CD4-positive, alpha-beta memory T cell (primary cell): ENCODE data around the gene LIN7A. TPM values are rescaled to one million over a fixed set of nuclear protein-coding genes. Genes with fewer than 3 reads are reported as not detected.

Experiments
- CTCF ChIA-PET: fragments of 350-600 bp; sonication (Branson Sonifier 250); formaldehyde crosslinking; loops from one replicate; lab custom pipeline; 2021; ENCODE audit warnings: inconsistent platforms; ENCODE audit not compliant: partially characterized antibody; lab: Charles Lee
- POLR2A ChIA-PET: fragments of 350-600 bp; sonication (Branson Sonifier 250); formaldehyde crosslinking; loops from one replicate; lab custom pipeline; 2021; ENCODE audit not compliant: partially characterized antibody; lab: Charles Lee
- DNase-seq, 5 donors: peaks; one replicate each; pipeline versions ENCODE4 v3.0.0 to v3.0.0-alpha.2; 2020 to 2022; ENCODE audit warnings: mixed read lengths in 1 of 5
- H3K27ac ChIP-seq: one replicate; pipeline ENCODE4 v1.7.0; 2013; ENCODE audit warnings: low read depth, low read length
- H3K27me3 ChIP-seq: 2 replicates; pipeline ENCODE4 v1.7.0; 2013; ENCODE audit warnings: mild to moderate bottlenecking, low read length, moderate library complexity; ENCODE audit not compliant: insufficient read depth
- H3K36me3 ChIP-seq: 2 replicates; pipeline ENCODE4 v1.7.0; 2013; ENCODE audit warnings: mild to moderate bottlenecking, low read length, moderate library complexity; ENCODE audit not compliant: insufficient read depth
- H3K4me1 ChIP-seq: 2 replicates; pipeline ENCODE4 v1.7.0; 2013; ENCODE audit warnings: mild to moderate bottlenecking, low read length, moderate library complexity; ENCODE audit not compliant: insufficient read depth
- H3K4me3 ChIP-seq, 2 donors: one replicate each; pipeline ENCODE4 v1.7.0; 2013; ENCODE audit warnings: low read length in 2 of 2, mild to moderate bottlenecking in 1 of 2
- H3K9me3 ChIP-seq, 2 donors: one replicate each; pipeline ENCODE4 v1.7.0; 2013; ENCODE audit warnings: low read length in 2 of 2, control low read depth in 1 of 2; ENCODE audit not compliant: control insufficient read depth in 1 of 2
- H3K27ac Mint-ChIP-seq, 7 donors: one replicate each; pipeline ENCODE4 v1.8.0; 2020 to 2021; ENCODE audit warnings: mixed read lengths in 7 of 7, mild to moderate bottlenecking in 6 of 7, inconsistent platforms in 3 of 7, moderate library complexity in 3 of 7
- H3K27me3 Mint-ChIP-seq, 2 donors: one replicate each; pipeline ENCODE4 v1.8.0; 2020 to 2021; ENCODE audit warnings: mixed read lengths in 2 of 2
- H3K36me3 Mint-ChIP-seq, 2 donors: one replicate each; pipeline ENCODE4 v1.8.0; 2020 to 2021; ENCODE audit warnings: mixed read lengths in 2 of 2, inconsistent platforms in 1 of 2, mild to moderate bottlenecking in 1 of 2
- H3K4me1 Mint-ChIP-seq, 4 donors: one replicate each; pipeline ENCODE4 v1.8.0; 2020 to 2021; ENCODE audit warnings: mixed read lengths in 4 of 4, mild to moderate bottlenecking in 1 of 4
- H3K4me3 Mint-ChIP-seq, 8 donors: one replicate each; pipeline ENCODE4 v1.8.0; 2020 to 2021; ENCODE audit warnings: mixed read lengths in 8 of 8, mild to moderate bottlenecking in 7 of 8, moderate library complexity in 6 of 8, inconsistent platforms in 3 of 8
- H3K9me3 Mint-ChIP-seq, 8 donors: one replicate each; pipeline ENCODE4 v1.8.0; 2020 to 2021; ENCODE audit warnings: mixed read lengths in 8 of 8, mild to moderate bottlenecking in 5 of 8, inconsistent platforms in 3 of 8, moderate library complexity in 1 of 8
- intact Hi-C: fragments of 100-400 bp; cut with micrococcal nuclease; formaldehyde crosslinking; loops from one replicate; pipeline ENCODE4 v1.15.1; 2023
- polyA plus RNA-seq, 2 donors: library from polyadenylated mRNA; unstranded; fragments of 300-500 nt; fragmentation: Illumina TruSeq; gene quantifications; one replicate each; pipeline ENCODE4 v1.2.3, GENCODE V29; 2021
- total RNA-seq, 2 experiments: library from RNA; stranded (reverse); gene quantifications; one replicate each; pipeline ENCODE4 v1.2.3, GENCODE V29; 2021

The LIN7A gene, protein sequence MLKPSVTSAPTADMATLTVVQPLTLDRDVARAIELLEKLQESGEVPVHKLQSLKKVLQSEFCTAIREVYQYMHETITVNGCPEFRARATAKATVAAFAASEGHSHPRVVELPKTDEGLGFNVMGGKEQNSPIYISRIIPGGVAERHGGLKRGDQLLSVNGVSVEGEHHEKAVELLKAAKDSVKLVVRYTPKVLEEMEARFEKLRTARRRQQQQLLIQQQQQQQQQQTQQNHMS
- total RNA-seq (not detected), polyA plus RNA-seq (not detected)

DNA sequence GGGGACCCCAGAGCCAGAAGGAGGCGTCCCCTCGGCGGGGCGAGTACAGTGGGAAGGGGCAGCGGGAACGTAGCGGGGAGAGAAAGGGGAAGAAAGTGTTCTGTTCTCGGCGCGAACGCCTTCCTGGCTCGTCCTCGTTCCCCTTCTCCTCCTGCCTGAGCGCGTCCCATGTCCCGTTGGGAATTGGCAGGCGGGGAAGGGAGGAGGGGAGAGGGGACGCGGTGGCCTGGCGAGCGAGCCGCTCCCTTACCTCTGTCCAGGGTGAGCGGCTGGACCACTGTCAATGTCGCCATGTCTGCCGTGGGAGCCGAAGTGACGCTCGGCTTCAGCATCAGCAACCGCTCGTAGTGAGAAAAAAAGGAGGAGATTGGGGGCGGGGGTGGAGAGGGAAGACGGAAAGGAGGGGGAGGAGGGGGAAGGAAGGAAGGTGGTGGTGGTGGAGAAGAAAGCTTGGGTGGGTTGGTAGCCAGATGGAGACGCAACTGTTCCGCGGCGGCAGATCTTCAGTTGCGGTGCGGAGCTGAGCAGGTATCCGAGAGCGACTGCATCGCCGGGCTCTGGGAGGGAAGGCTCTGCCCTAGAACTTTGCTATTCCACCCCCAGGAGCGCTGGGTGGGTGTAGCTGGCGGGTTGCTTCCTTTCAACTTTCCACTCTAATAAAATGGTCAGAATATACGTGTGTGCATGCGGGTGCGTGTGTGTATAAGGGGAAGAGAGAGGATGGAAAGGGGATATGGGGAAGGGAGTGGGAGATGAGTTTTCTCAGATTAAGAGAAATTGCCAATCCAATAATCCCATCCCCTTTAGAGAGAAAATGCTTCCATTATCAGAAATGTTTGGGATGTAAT is at the start of gene LIN7A:
LIN7A (minus strand) TSS at position 544 of the 848 bp plus-strand sequence; CDS start at position 332, 212 bp downstream.
- Mint-ChIP-seq H3K9me3 (peaks cover 0 to 9% (median 5%) of the 10 kb centered on the region in 8 donors), H3K27me3 (peaks cover 3 to 7% of the 10 kb centered on the region in 2 donors), H3K36me3 (no peaks in the 10 kb centered on the region), H3K4me3 (peak within 1 kb of the TSS in 1 of 8 donors; percentile 28), H3K4me1 (no peaks in the 10 kb centered on the region), H3K27ac (no peak within 1 kb of the TSS)
- Histone ChIP-seq H3K27me3 (no peaks in the 10 kb centered on the region), H3K4me3 (no peak within 1 kb of the TSS), H3K27ac (no peak within 1 kb of the TSS), H3K4me1 (no peaks in the 10 kb centered on the region), H3K36me3 (no peaks in the 10 kb centered on the region), H3K9me3 (no peaks in the 10 kb centered on the region)
- intact Hi-C loops, result no loop called here
- DNase-seq, result no peak
- POLR2A ChIA-PET, result no interaction called here
- CTCF ChIA-PET, result no interaction called here

DNA sequence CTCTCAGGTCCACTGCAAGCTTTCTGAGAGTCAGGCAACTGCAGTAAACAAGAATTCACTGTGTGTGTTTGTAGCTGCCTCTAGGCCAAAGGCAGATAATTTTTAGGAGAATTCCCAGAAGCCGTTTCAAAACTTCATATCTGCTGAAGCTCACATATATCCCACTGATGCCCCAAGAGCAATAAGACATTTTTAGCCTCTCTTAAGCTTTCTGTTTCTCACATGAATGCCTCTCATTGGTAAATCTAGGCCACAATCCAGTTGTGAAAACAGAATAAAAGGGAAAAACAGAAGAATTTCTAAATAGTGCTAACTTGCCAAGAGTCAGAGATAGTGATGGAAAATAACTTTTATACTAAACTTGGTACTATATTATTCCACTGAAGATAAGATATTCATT is 48.5 kb upstream of the LIN7A start:
- H3K4me3 ChIP-seq, result no peak overlapping the region
- no peaks in the 10 kb centered on the region for H3K9me3 ChIP-seq
- ChIA-PET POLR2A (no interaction called here), CTCF (no interaction called here)
- Mint-ChIP-seq H3K27ac (no peak overlapping the region), H3K36me3 (no peaks in the 10 kb centered on the region), H3K4me3 (no peak overlapping the region), H3K9me3 (peaks cover 0 to 17% (median 9%) of the 10 kb centered on the region in 8 donors), H3K27me3 (no peaks in the 10 kb centered on the region), H3K4me1 (no peaks in the 10 kb centered on the region)
- DNase-seq, result no peak
- H3K4me1 ChIP-seq, result no peaks in the 10 kb centered on the region
- intact Hi-C loops, result no loop called here
- H3K27ac ChIP-seq, result no peak overlapping the region
- H3K36me3 ChIP-seq, result no peaks in the 10 kb centered on the region
- no peaks in the 10 kb centered on the region for H3K27me3 ChIP-seq

DNA sequence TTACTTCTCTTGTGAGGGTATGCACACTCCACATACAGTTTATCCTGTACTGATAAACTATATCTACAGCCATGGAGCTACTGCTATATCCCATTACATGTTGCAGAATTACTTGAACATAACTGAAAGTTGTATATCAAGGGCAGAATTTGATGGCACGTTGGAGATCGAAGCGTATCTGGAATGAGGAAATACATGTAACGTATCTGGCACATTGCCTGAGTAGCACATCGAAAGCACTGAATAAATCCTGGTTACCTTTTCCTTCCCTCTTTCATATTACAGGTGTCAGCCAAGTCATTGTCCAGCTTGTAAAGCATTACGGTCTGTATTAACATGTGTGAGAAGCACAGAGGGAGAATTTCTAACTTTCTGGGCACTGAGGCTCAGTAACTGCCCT is 42.1 kb upstream of the LIN7A start:
- POLR2A ChIA-PET, result no interaction called here
- H3K27me3 ChIP-seq, result no peaks in the 10 kb centered on the region
- CTCF ChIA-PET, result no interaction called here
- no peaks in the 10 kb centered on the region for H3K4me1 ChIP-seq
- no peaks in the 10 kb centered on the region for H3K36me3 ChIP-seq
- no peak for DNase-seq
- H3K4me3 ChIP-seq, result no peak overlapping the region
- H3K9me3 Mint-ChIP-seq, result peaks cover 0 to 17% (median 7%) of the 10 kb centered on the region in 8 donors
- no peaks in the 10 kb centered on the region for H3K36me3 Mint-ChIP-seq
- intact Hi-C loops, result no loop called here
- no peak overlapping the region for H3K4me3 Mint-ChIP-seq
- H3K9me3 ChIP-seq, result no peaks in the 10 kb centered on the region
- H3K27ac Mint-ChIP-seq, result no peak overlapping the region
- no peak overlapping the region for H3K27ac ChIP-seq
- no peaks in the 10 kb centered on the region for H3K27me3 Mint-ChIP-seq
- H3K4me1 Mint-ChIP-seq, result no peaks in the 10 kb centered on the region

DNA sequence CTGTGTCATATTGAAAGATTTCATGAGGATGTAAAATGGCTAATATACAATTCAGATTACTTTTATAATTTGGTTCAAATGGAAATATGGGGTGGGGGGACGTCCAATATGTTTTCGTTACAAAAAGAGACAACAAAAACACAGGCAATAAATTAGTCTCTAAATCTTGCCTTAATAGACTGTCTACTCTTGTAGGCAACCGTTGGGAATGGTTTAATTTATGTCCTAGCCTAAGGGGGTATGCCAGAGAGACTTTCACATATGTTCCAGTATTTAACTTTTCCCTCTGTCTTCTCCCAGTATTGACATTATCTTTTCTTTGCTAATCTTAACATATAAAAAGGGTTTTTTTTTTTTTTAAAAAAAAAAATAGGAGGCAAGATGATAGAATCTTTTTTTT is 41.5 kb upstream of the LIN7A start:
- no peaks in the 10 kb centered on the region for H3K36me3 Mint-ChIP-seq
- H3K27me3 Mint-ChIP-seq, result no peaks in the 10 kb centered on the region
- H3K27ac Mint-ChIP-seq, result no peak overlapping the region
- POLR2A ChIA-PET, result no interaction called here
- peaks cover 0 to 17% (median 6%) of the 10 kb centered on the region in 8 donors for H3K9me3 Mint-ChIP-seq
- Histone ChIP-seq H3K4me3 (no peak overlapping the region), H3K9me3 (no peaks in the 10 kb centered on the region), H3K27ac (no peak overlapping the region), H3K27me3 (no peaks in the 10 kb centered on the region), H3K4me1 (no peaks in the 10 kb centered on the region), H3K36me3 (no peaks in the 10 kb centered on the region)
- H3K4me3 Mint-ChIP-seq, result no peak overlapping the region
- intact Hi-C loops, result no loop called here
- H3K4me1 Mint-ChIP-seq, result no peaks in the 10 kb centered on the region
- CTCF ChIA-PET, result no interaction called here
- no peak for DNase-seq

DNA sequence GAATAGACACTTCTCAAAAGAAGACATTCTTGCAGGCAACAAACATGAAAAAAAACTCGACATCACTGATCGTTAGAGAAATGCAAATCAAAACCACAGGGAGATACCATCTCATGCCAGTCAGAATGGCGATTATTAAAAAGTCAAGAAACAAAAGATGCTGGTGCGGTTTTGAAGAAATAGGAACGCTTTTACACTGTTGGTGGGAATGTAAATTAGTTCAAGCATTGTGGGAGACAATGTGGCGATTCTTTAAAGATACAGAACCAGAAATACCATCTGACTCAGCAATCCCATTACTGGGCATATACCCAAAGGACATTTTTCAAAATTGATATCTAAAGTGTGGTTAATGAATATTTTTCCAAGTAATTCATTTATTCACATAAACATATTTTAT is 39.6 kb upstream of the LIN7A start:
- Histone ChIP-seq H3K27ac (no peak overlapping the region), H3K4me1 (no peaks in the 10 kb centered on the region), H3K4me3 (no peak overlapping the region), H3K27me3 (no peaks in the 10 kb centered on the region), H3K36me3 (no peaks in the 10 kb centered on the region), H3K9me3 (no peaks in the 10 kb centered on the region)
- POLR2A ChIA-PET, result no interaction called here
- no peak for DNase-seq
- H3K36me3 Mint-ChIP-seq, result no peaks in the 10 kb centered on the region
- CTCF ChIA-PET, result no interaction called here
- H3K4me3 Mint-ChIP-seq, result no peak overlapping the region
- intact Hi-C loops, result no loop called here
- H3K27ac Mint-ChIP-seq, result no peak overlapping the region
- H3K27me3 Mint-ChIP-seq, result no peaks in the 10 kb centered on the region
- no peaks in the 10 kb centered on the region for H3K4me1 Mint-ChIP-seq
- H3K9me3 Mint-ChIP-seq, result peaks cover 0 to 15% (median 3%) of the 10 kb centered on the region in 8 donors

DNA sequence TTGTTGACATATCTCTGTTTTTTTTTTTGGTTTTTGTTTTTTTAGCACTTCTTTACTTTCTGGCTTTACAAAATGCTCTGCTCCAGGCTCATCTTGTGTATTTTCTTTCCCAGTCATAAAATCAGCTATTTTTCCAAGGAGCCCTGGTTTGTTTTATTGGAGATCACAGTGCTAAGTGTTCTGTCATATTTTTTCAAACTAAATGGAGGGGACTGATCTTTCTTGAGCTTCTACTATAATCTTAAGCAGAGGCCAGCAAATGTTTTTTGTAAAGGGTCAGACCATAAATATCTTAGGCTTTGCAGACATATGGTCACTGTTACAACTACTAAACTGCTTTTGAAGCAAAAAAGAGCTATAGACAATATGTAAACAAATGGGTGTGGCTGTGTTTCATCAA is 30.6 kb upstream of the LIN7A start:
- DNase-seq, result no peak
- H3K9me3 Mint-ChIP-seq, result peaks cover 0 to 9% (median under 1%) of the 10 kb centered on the region in 8 donors
- no peaks in the 10 kb centered on the region for H3K27me3 Mint-ChIP-seq
- Histone ChIP-seq H3K4me1 (no peaks in the 10 kb centered on the region), H3K4me3 (no peak overlapping the region), H3K9me3 (no peaks in the 10 kb centered on the region), H3K27ac (no peak overlapping the region), H3K36me3 (no peaks in the 10 kb centered on the region), H3K27me3 (no peaks in the 10 kb centered on the region)
- no peaks in the 10 kb centered on the region for H3K36me3 Mint-ChIP-seq
- H3K27ac Mint-ChIP-seq, result no peak overlapping the region
- ChIA-PET CTCF (no interaction called here), POLR2A (no interaction called here)
- intact Hi-C loops, result no loop called here
- no peak overlapping the region for H3K4me3 Mint-ChIP-seq
- H3K4me1 Mint-ChIP-seq, result no peaks in the 10 kb centered on the region

DNA sequence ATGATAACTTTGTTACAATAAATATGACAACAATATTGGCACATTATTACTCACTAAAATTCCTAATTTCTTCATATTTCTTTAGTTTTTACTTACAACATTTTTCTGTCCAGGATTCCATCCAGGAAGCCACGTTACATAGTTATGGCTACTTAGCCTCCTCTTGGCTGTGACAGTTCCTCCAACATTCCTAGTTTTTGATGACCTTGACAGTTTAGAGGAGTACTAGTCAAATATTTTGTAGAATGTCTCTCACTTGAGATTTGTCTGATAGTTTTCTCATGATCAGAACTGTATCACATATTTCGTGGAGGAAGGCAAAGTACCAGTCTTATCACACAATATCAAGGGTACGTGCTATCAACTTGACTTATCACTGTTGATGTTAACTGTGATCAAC is 29.8 kb upstream of the LIN7A start:
- ChIA-PET POLR2A (no interaction called here), CTCF (no interaction called here)
- Histone ChIP-seq H3K4me3 (no peak overlapping the region), H3K27me3 (no peaks in the 10 kb centered on the region), H3K36me3 (no peaks in the 10 kb centered on the region), H3K4me1 (no peaks in the 10 kb centered on the region), H3K27ac (no peak overlapping the region), H3K9me3 (no peaks in the 10 kb centered on the region)
- peaks cover 0 to 9% (median under 1%) of the 10 kb centered on the region in 8 donors for H3K9me3 Mint-ChIP-seq
- no peak overlapping the region for H3K4me3 Mint-ChIP-seq
- no peak for DNase-seq
- no peak overlapping the region for H3K27ac Mint-ChIP-seq
- no peaks in the 10 kb centered on the region for H3K4me1 Mint-ChIP-seq
- intact Hi-C loops, result no loop called here
- H3K27me3 Mint-ChIP-seq, result no peaks in the 10 kb centered on the region
- H3K36me3 Mint-ChIP-seq, result no peaks in the 10 kb centered on the region
